Activated naive CD4-positive, alpha-beta T cell treated with anti-CD3 and anti-CD28 coated beads for 36 hours (primary cell): ENCODE results near the gene ACTL6B. TPM values are rescaled to one million over a fixed set of nuclear protein-coding genes. Genes with fewer than 3 reads are reported as not detected.
"Not testable (repeated sequence)": the region's sequence is repeated elsewhere in the genome, so short reads cannot be mapped to it uniquely, and the experiment has no call there.

Experiments
- CTCF ChIA-PET: fragments of 350-600 bp; sonication (Branson Sonifier 250); formaldehyde crosslinking; loops from one replicate; lab custom pipeline; 2021; ENCODE audit warnings: antibody characterized with exemption; lab: Charles Lee
- DNase-seq: peaks from one replicate; pipeline ENCODE4 v3.0.0-alpha.2; 2020
- H3K27ac Mint-ChIP-seq: one replicate; pipeline ENCODE4 v1.8.0; 2021; ENCODE audit warnings: mild to moderate bottlenecking, mixed read lengths
- H3K27me3 Mint-ChIP-seq: one replicate; pipeline ENCODE4 v1.8.0; 2021; ENCODE audit warnings: low read depth, mixed read lengths
- H3K36me3 Mint-ChIP-seq: one replicate; pipeline ENCODE4 v1.8.0; 2021; ENCODE audit warnings: low read depth, mixed read lengths
- H3K4me1 Mint-ChIP-seq: one replicate; pipeline ENCODE4 v1.8.0; 2021; ENCODE audit warnings: low read depth, mixed read lengths
- H3K4me3 Mint-ChIP-seq: one replicate; pipeline ENCODE4 v1.8.0; 2021; ENCODE audit warnings: mild to moderate bottlenecking, moderate library complexity, mixed read lengths
- H3K9me3 Mint-ChIP-seq: one replicate; pipeline ENCODE4 v1.8.0; 2021; ENCODE audit warnings: mixed read lengths
- intact Hi-C: fragments of 100-400 bp; cut with micrococcal nuclease; formaldehyde crosslinking; loops from one replicate; pipeline ENCODE4 v1.15.1; 2023
- total RNA-seq, 2 experiments: library from RNA; stranded (reverse); gene quantifications; one replicate each; pipeline ENCODE4 v1.2.3, GENCODE V29; 2021

Gene ACTL6B
- total RNA-seq, 2 experiments from 2014 or later: not detected

DNA sequence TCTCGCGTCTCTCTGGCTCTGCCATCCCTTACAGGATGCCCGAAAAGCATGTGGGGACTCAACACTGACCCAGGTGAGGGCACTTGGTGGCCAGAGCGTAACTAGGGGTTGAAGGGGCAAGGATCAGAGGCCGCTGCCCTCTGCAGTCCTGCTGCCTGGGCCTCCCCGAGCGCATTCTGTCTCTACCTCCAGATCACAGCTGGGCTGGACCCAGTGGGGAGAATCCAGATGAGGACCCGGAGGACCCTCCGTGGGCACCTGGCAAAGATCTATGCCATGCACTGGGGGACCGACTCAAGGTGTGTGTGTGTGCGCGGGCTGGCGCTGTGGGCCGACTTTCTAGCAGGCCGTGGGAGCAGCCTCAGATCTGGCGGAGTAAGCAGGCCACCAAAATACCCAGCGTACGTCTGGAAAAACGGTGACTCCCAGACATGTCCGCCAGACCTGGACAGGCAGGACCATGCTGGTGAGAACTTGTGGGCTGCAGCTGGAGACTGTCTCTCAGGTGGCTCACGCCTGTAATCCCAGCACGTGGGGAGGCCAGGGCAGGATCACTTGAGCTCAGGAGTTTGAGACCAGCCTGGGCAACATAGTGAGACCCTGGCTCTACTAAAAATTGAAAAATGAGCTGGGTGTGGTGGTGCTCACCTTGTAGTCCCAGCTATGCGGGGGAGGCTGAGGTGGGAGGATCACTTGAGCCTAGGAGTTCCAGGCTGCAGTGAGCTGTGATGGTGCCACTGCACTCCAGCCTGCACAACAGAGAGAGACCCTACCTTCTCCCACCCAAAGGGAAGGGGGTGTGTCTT is 20.5 kb upstream of the ACTL6B start:
- Mint-ChIP-seq H3K27me3 (no peaks in the 10 kb centered on the region), H3K9me3 (no peaks in the 10 kb centered on the region), H3K4me3 (peak overlapping the region; percentile 82), H3K4me1 (peaks cover 30% of the 10 kb centered on the region), H3K27ac (peak overlapping the region; percentile 84), H3K36me3 (peaks cover 17% of the 10 kb centered on the region)
- no peak for DNase-seq
- intact Hi-C loops: loop anchor here (1.0 to 5.0 kb wide), 3 partner anchors 15 to 199 kb away; partner anchors contain the start of gene TSC22D4
- CTCF ChIA-PET: interaction anchor here (1.0 to 2.0 kb wide), 2 partner anchors 15 to 29 kb away, joined by 4 to 21 read pairs; partner anchors contain the start of gene POP7

DNA sequence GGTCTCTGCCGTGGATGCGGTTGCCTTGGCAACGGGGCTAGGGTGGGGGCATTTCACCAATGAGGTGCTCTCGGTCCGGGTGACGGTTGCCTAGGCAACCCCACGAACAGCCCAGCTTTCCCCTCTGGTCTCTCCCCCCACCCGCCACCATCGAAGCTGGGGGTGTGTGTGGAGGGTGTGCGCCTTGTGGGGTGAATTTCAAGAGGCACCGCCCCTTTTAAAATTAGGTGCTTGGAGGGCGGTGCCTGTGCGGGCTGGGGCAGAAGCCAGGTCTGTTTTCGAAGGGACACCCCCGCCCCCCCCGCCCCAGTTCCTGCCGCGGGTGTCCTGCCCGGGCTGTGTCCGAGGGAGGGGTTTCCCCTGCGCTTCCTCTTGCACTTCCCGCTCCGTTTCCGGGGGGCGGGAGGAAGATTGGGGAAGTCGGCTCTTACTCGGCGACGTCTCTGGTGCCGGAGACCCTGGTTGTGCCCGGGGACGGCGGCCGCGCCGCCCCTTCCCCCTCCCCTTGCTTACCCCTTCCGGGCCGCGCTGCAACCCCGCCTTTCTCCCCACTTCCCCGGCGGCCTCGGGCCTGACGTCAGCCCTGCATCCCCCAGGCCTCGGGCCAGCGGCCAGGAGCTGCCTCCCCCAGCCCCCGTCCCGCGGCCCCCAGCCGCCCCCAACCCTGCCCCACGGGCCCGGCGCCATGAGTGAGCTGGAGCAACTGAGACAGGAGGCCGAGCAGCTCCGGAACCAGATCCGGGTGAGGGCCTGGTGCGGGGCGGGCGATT is 19.5 kb upstream of the ACTL6B start:
- DNase-seq: peak; percentile 88
- CTCF ChIA-PET: interaction anchor here (0.7 to 2.0 kb wide), 2 partner anchors 16 to 46 kb away, joined by 4 to 21 read pairs; no protein-coding TSS in a partner anchor
- H3K4me3 Mint-ChIP-seq: peak overlapping the region; percentile 82
- intact Hi-C loops: loop anchor here (1.0 to 5.0 kb wide), 5 partner anchors 16 to 198 kb away; partner anchors contain the start of genes FBXO24, LRCH4, MOSPD3 and TSC22D4
- H3K27ac Mint-ChIP-seq: peak overlapping the region; percentile 84
- no peaks in the 10 kb centered on the region for H3K9me3 Mint-ChIP-seq
- H3K4me1 Mint-ChIP-seq: peaks cover 27% of the 10 kb centered on the region
- H3K27me3 Mint-ChIP-seq: no peaks in the 10 kb centered on the region
- peaks cover 15% of the 10 kb centered on the region for H3K36me3 Mint-ChIP-seq

GRCh38 chr7:100675105-100675451 is 18.8 kb upstream of the ACTL6B start:
- Mint-ChIP-seq H3K27ac (peak overlapping the region; percentile 93), H3K4me1 (peaks cover 24% of the 10 kb centered on the region), H3K4me3 (peak overlapping the region; percentile 97), H3K36me3 (peaks cover 15% of the 10 kb centered on the region), H3K27me3 (no peaks in the 10 kb centered on the region), H3K9me3 (no peaks in the 10 kb centered on the region)
- intact Hi-C loops: loop anchor here (1.0 to 5.0 kb wide), 4 partner anchors 48 to 198 kb away; partner anchors contain the start of genes FBXO24, LRCH4, MOSPD3 and TSC22D4
- CTCF ChIA-PET: interaction anchor here (0.9 kb wide), 1 partner anchor 30 kb away, joined by 3 read pairs; no protein-coding TSS in a partner anchor
- DNase-seq: peak; percentile 41

DNA sequence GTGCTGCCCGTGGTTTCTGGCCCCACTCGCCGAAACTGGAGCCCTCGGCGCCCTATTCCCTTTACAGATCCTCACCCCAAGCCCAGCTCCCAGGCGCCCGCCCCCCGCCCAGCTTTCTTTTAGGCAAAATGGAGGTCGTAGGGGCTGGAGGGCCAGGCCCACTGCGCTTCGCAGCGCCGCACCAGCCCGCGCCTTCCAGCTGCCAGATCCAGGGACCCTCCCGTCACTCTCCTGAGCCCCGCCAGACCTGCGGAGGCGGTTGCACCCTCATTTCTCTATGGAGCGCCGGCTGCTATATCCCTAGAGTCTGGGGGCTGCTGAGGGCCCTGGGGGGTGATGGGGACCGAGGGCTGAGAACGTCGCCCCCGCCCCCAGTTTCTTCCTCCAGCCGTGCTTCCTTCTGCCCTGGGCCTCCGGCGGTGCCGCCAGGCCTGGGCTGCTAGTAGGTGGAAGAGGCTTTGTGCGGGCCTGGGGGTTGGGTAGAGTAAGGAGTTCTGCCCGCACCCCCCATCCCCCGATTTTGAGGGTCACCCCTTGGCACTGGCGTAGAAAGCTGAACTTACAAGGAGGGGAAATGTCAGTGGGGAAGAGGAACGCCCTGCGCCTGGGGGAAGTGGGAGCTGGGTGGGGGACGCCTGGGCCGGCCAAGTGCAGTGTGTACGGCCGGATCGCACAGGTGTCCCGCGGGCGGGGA is 18.3 kb upstream of the ACTL6B start:
- peak overlapping the region; percentile 97 for H3K4me3 Mint-ChIP-seq
- H3K27ac Mint-ChIP-seq: peak overlapping the region; percentile 93
- peaks cover 15% of the 10 kb centered on the region for H3K36me3 Mint-ChIP-seq
- DNase-seq: peak; percentile 33
- intact Hi-C loops: loop anchor here (1.0 to 5.0 kb wide), 6 partner anchors 8 to 197 kb away; partner anchors contain the start of genes FBXO24, LRCH4, MOSPD3 and TSC22D4
- H3K9me3 Mint-ChIP-seq: no peaks in the 10 kb centered on the region
- no peaks in the 10 kb centered on the region for H3K27me3 Mint-ChIP-seq
- CTCF ChIA-PET: interaction anchor here (0.9 kb wide), 1 partner anchor 30 kb away, joined by 3 read pairs; no protein-coding TSS in a partner anchor
- H3K4me1 Mint-ChIP-seq: peaks cover 19% of the 10 kb centered on the region

DNA sequence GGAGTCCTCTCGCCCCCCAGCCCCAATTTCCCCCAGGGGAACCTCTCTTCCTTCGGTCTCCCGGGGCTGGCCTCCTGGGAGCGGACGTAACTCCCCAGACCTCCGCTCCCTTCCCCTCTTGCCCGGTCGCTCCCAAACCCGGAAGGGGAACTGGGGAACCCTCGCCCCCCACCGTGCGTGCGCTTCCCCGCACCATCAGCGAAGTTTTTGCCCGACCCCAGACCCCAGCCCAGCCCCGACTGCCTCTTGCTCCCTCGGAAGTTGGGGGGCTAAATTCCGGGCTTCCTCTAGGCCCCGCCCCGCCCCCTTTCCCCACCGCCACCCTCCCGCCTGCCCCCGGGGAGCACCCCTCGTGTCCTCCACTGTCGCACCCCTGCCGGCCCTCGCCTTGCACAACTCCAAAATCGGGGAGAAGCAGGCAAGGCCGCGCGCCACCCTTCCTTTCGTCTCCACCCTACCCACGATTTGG is 17.7 kb upstream of the ACTL6B start:
- intact Hi-C loops: loop anchor here (1.0 to 2.0 kb wide), 4 partner anchors 8 to 246 kb away; partner anchors contain the start of genes MOSPD3 and ZCWPW1
- Mint-ChIP-seq H3K4me1 (peaks cover 18% of the 10 kb centered on the region), H3K27ac (peak overlapping the region; percentile 93), H3K27me3 (no peaks in the 10 kb centered on the region), H3K36me3 (peaks cover 15% of the 10 kb centered on the region), H3K4me3 (peak overlapping the region; percentile 97), H3K9me3 (no peaks in the 10 kb centered on the region)
- DNase-seq: peak; percentile 48
- CTCF ChIA-PET: no interaction called here

DNA sequence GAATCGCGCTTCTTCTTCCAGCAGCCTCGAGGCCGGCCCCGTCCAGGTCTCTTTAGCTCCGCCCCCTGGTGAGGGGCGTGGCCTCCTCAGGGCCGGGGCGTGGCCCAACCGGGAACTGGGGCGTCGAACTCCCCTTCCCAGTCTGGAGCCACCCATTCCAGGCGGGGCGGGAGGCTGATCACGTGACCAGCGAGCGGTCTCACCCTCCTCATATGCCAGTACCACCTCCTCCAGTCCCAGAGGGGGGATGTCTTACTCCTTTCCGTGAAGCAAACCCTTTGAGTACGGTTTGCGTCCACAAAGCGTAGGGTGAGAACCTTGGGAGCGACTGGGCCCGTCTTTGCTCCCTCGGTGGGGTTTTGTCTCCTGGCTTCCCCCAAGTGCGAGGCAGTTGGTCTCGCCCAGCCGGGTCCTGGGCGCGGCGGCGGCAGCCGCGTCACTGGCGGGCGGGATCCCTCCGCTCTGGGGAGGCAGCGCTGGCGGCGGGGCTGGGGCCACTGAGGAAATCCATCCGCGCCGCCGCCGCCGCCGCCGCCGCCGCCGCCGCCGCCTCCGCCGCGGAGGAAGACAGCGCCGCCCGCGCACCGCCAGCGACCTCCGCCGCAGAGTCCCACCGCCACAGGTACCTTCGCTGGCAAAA is 17.2 kb upstream of the ACTL6B start, which contains the start of gene GNB2:
Gene GNB2, plus strand, starts transcription at position 439 of the 640 bp plus-strand sequence. CDS start 2,526 bp downstream, outside the sequence.
- peak within 1 kb of the TSS; percentile 97 for H3K4me3 Mint-ChIP-seq
- peak within 1 kb of the TSS; percentile 95 for H3K27ac Mint-ChIP-seq
- CTCF ChIA-PET: interaction anchor here (0.6 to 1.0 kb wide), 4 partner anchors 18 to 92 kb away, joined by 3 to 5 read pairs (median 3); no protein-coding TSS in a partner anchor
- no peaks in the 10 kb centered on the region for H3K27me3 Mint-ChIP-seq
- H3K4me1 Mint-ChIP-seq: peaks cover 17% of the 10 kb centered on the region
- H3K9me3 Mint-ChIP-seq: no peaks in the 10 kb centered on the region
- peaks cover 13% of the 10 kb centered on the region for H3K36me3 Mint-ChIP-seq
- DNase-seq: peak; percentile 100
- intact Hi-C loops: loop anchor here (1.0 kb wide), 1 partner anchor 245 kb away; the partner anchor contains the start of gene ZCWPW1

DNA sequence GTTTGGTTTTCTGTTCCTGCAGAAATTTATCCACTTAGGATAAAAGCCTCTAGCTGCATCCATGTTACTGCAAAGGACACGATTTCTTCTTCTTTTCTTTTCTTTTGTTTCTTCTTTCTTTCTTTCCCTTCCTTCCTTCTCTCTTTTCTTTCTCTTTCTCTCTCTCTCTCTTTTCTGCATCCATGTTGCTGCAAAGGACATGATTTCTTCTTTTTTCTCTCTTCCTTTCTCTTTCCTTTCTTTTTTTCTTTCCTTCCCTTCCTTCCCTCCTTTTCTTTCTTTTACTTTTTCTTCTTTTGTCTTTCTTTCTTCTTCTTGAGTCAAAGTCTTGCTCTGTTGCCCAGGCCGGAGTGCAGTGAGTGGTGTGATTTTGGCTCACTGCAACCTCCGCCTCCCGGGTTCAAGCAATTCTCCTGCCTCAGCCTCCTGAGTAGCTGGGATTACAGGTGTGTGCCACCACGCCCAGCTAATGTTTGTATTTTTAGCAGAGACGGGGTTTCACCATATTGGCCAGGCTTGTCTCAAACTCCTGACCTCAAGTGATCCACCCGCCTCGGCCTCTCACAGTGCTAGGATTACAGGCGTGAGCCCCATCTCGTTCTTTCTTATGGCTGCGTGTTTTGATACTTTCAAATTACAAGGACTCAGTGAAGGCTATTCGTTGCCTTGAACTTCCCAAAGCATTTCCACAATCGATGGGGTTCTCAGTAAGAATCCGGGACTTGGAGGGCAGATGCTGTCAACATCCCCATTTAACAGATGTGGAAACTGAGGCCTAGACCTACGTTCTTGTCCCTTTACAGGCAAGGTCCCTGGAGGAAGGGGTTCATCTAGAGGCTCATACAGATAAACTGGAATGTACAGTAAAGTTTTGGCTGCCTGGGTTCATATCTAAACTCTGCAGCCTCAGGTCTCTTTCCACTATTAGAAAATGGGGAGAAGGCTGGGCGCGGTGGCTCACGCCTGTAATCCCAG is 15.4 kb upstream of the ACTL6B start:
- no peaks in the 10 kb centered on the region for H3K27me3 Mint-ChIP-seq
- DNase-seq: no peak
- peaks cover 7% of the 10 kb centered on the region for H3K36me3 Mint-ChIP-seq
- no peak overlapping the region for H3K27ac Mint-ChIP-seq
- intact Hi-C loops: no loop called here
- peaks cover 10% of the 10 kb centered on the region for H3K4me1 Mint-ChIP-seq
- no peaks in the 10 kb centered on the region for H3K9me3 Mint-ChIP-seq
- CTCF ChIA-PET: no interaction called here
- H3K4me3 Mint-ChIP-seq: no peak overlapping the region

GRCh38 chr7:100670074-100670473 is 13.8 kb upstream of the ACTL6B start:
- peaks cover 3% of the 10 kb centered on the region for H3K36me3 Mint-ChIP-seq
- no peak for DNase-seq
- no peak overlapping the region for H3K27ac Mint-ChIP-seq
- no peaks in the 10 kb centered on the region for H3K27me3 Mint-ChIP-seq
- intact Hi-C loops: no loop called here
- no peaks in the 10 kb centered on the region for H3K9me3 Mint-ChIP-seq
- peaks cover 6% of the 10 kb centered on the region for H3K4me1 Mint-ChIP-seq
- CTCF ChIA-PET: interaction anchor here (0.6 kb wide), 1 partner anchor 35 kb away, joined by 8 read pairs; no protein-coding TSS in a partner anchor
- H3K4me3 Mint-ChIP-seq: no peak overlapping the region

DNA sequence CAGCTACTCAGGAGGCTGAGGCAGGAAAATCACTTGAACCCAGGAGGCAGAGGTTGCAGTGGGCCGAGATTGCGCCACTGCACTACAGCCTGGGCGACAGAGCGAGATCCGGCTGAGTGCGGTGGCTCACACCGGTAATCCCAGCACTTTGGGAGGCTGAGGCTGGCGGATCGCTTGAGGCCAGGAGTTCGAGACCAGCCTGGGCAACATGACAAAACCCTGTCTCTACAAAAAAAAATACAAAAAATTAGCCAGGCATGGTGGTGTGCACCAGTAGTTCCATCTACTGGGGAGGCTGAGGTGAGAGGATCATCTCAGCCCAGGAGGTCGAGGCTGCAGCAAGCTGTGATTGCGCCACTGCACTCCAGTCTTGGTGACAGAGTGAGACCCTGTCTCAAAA is 12.9 kb upstream of the ACTL6B start:
- not testable (repeated sequence) for H3K36me3 Mint-ChIP-seq, H3K27ac Mint-ChIP-seq
- CTCF ChIA-PET: interaction anchor here (0.7 to 0.9 kb wide), 2 partner anchors 14 to 18 kb away, joined by 3 read pairs; no protein-coding TSS in a partner anchor

GRCh38 chr7:100668069-100668449 is 11.8 kb upstream of the ACTL6B start:
- Mint-ChIP-seq H3K27ac (no peak overlapping the region), H3K4me3 (no peak overlapping the region), H3K27me3 (no peaks in the 10 kb centered on the region), H3K36me3 (no peaks in the 10 kb centered on the region), H3K4me1 (peaks cover 4% of the 10 kb centered on the region), H3K9me3 (no peaks in the 10 kb centered on the region)
- no peak for DNase-seq
- intact Hi-C loops: no loop called here
- CTCF ChIA-PET: no interaction called here

More for the DNA sequence above, 12.9 kb upstream of the ACTL6B start:
- H3K4me1 Mint-ChIP-seq, intact Hi-C loops, DNase-seq, H3K4me3 Mint-ChIP-seq, H3K9me3 Mint-ChIP-seq, H3K27me3 Mint-ChIP-seq: not testable (repeated sequence)
